ENCODE data around the gene NLRC5.

Gene NLRC5

GRCh38 chr16:57098188-57098841 lies 109.0 kb downstream of the NLRC5 start:
- no peak for TF ChIP-seq CTCF (IDR thresholded peaks at IDR 0.05)

DNA sequence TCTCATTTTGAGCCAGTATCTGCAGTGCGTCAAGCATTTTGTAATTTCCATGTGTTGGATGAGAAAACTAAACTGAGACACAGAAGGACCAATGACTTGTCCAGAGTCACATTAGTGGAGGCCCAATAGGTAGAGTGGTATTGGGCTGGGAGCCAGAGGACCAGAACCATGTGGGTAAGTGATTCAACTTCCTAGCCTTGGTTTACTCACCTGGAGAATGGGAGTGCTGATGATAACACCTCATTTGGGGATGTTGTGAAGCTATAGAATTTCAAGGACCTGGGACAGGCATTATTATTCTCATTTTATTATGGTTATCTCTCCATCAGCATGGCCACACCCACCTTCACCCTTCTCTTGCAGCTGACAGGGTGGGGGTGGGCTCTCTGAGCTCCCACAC lies 111.1 kb downstream of the NLRC5 start:
- no peak for TF ChIP-seq CTCF (IDR thresholded peaks at IDR 0.05)

DNA sequence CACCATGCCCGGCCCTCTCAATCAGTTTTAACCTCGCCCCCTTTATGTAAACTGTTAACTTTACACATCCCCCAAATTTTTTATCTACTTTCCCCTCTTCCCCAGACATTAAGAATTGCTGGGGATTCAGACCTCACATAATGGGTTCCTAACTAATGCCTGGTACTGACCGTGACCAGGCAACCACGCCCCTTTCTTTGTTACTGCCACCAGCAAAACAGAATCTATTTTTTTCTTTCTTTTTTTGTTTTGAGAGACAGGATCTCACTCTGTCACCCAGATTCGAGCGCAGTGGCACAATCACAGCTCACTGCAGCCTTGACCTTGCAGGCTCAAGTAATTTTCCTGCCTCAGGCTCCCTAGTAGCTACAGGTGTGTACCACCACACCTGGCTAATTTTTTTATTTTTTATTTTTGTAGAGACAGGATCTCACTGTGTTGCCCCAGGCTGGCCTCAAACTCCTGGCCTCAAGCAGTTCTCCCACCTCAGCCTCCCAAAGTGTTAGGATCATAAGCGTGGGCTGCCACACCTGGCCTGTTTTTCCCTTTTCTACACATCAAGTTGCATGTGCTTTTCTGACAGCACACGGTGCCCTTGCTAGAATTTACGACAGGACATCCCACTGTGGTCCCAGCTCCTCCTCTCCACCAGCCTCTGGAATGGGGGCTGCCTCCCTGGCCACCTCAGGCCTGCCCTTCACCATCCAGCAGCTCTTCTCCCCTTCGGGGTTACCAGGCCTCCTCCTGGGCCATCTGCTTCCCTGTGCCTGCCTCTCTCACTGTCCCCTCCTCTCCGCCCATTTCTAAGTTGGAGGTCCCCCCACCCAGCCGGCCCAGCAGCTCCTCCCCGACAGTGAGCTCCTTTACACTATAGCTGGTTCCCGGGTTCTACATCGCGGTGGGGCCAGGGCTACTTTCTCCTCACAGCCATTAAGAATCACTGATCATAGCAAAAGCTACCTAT lies 113.8 kb downstream of the NLRC5 start:
- no peak for TF ChIP-seq CTCF (IDR thresholded peaks at IDR 0.05)

DNA sequence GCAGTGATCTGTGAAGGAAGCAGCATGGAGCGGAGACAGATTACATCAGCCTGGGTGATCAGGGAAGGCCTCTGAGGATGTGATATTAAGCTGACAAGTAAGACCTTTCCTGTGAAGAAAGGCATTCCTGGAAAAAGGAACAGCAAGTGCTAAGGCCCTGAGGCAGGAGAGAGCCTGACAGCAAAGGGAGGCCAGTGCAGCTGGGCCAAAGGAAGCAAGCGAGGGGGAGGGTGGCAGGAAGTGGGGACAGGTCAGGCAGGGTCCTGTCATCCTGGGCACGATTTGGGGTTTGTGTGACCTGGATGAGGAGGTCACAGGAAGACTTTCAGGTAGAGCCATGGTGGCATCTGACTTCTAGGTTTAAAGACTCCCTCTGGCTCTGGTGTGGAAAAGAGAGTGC lies 115.3 kb downstream of the NLRC5 start:
- no peak for TF ChIP-seq CTCF (IDR thresholded peaks at IDR 0.05)

GRCh38 chr16:57105184-57105583 lies 115.8 kb downstream of the NLRC5 start:
- no peak for TF ChIP-seq CTCF (IDR thresholded peaks at IDR 0.05)

GRCh38 chr16:57106767-57107166 lies 117.4 kb downstream of the NLRC5 start:
- TF ChIP-seq CTCF (IDR thresholded peaks at IDR 0.05), result no peak

DNA sequence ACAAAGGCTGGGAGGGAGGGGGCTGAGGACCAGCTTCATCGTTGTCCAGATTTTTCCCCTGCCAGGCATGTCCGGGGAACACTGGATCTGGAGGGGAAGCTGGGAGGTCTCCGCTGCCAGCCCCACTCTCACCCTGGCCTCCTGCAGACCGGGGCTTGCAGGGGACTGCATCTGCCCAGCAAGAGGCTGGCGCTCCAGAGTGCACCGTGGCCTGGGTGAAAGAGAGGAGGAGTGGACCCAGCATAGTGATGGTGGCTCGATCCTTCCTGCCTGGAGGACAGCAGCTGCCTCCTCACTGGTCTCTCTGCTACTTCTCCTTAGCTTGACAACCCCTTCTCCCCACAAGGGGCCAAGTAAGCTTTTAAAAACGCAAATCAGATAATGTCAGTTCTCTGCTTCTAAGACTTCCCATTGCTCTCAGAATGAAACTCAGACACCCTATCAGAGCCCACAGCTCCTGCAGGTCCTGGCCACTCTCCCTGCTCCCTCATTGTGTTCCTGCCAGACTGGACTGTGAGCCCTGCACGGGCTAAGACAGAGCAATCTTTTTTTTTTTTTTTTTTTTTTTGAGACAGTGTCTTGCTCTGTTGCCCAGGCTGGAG lies 118.1 kb downstream of the NLRC5 start:
- no peak for TF ChIP-seq CTCF (IDR thresholded peaks at IDR 0.05)
